ENCODE results near the gene GLP1R. TPM values are rescaled to one million over a fixed set of nuclear protein-coding genes. Genes with fewer than 3 reads are reported as not detected.

The GLP1R gene
- total and polyA plus RNA-seq, 2 donors from 2014 or later = 0.13 to 0.22 TPM

DNA sequence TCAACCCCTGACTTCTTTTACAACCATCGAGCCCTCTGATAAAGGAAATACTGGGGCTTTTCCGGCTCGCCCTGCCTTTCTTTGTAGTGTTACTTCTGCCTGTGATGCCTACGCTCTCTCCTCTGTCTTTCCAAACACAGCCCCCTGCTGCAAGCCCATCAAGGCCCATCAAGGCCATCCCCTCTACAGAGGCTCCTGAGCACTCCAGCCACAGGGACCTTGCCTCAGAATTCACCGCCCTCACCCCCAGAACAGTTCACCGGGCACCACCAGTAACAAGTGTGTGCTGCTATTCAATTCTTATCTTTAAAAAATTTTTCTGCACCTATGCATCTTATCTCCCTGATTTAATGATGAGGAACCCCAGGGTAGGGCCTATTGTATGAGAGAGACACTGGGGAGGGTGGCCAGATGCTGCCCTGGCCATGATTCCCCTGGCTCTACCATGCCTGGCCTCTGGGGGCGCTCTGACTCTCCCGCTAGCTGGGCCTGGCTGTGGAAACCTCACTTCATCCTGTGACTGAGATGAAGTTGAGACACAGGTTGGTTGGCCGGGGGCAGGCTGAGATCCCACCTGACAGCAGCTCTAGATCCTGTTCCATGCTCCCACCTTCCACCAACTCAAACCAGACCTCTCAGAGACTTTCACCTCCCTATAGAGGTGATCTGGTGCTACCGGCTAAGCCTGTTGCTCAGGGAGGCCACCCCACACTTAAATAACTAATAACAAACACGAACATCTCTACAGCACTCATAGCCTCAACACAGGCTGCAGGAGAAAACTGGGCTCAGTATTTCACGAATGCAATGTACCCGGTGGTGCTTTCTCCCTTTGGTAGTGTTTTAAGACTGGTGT is 19.2 kb upstream of the GLP1R start:
- FAIRE-seq = no peak
- intact Hi-C loops (cut with DNase I) = no loop called here

DNA sequence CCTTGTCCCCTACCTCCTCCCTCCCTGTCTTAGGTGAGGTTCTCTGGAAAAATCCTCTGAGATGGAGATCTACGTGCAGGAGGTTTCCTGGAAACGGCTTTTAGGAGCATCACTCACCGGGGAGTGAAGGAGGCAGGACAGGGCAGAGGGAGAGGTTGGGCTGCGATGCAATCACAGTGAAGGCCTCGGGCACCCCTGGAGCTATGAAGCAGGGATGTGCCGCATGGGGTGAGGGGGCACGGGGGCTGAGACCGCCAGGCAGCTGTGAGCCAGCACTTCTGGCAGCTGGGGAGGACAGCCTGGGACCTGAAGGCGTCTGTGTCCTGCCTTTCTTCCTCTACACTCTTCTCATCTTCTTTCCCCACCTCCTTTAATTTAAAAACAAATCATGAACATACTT is 12.9 kb upstream of the GLP1R start:
- intact Hi-C loops (cut with DNase I) = no loop called here
- Histone ChIP-seq H3K9me3 (ENCODE audit: control insufficient read depth in 2 of 3, insufficient read depth in 1 of 3, low read length in 3 of 3) (no peaks in the 10 kb centered on the region), H3K9ac (ENCODE audit: low read length in 3 of 3) (no peak overlapping the region), H3K4me3 (ENCODE audit: low read length in 3 of 3) (no peak overlapping the region), H3K4me1 (ENCODE audit: control insufficient read depth in 2 of 3, insufficient read depth in 2 of 3, low read depth in 1 of 3, low read length in 3 of 3) (no peaks in the 10 kb centered on the region), H3K36me3 (ENCODE audit: control insufficient read depth in 2 of 3, insufficient read depth in 3 of 3, low read length in 3 of 3) (no peaks in the 10 kb centered on the region), H3K27ac (ENCODE audit: low read depth in 2 of 2, low read length in 2 of 2) (no peak overlapping the region), H3K27me3 (ENCODE audit: control insufficient read depth, insufficient read depth, low read length) (no peaks in the 10 kb centered on the region)
- TF ChIP-seq, protein P1, sequence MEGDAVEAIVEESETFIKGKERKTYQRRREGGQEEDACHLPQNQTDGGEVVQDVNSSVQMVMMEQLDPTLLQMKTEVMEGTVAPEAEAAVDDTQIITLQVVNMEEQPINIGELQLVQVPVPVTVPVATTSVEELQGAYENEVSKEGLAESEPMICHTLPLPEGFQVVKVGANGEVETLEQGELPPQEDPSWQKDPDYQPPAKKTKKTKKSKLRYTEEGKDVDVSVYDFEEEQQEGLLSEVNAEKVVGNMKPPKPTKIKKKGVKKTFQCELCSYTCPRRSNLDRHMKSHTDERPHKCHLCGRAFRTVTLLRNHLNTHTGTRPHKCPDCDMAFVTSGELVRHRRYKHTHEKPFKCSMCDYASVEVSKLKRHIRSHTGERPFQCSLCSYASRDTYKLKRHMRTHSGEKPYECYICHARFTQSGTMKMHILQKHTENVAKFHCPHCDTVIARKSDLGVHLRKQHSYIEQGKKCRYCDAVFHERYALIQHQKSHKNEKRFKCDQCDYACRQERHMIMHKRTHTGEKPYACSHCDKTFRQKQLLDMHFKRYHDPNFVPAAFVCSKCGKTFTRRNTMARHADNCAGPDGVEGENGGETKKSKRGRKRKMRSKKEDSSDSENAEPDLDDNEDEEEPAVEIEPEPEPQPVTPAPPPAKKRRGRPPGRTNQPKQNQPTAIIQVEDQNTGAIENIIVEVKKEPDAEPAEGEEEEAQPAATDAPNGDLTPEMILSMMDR (IDR thresholded peaks at IDR 0.05; ENCODE audit: borderline replicate concordance, extremely low read depth, insufficient read depth) = no peak
- DNase-seq (no peak), FAIRE-seq (no peak)

More for the DNA sequence above, 19.2 kb upstream of the GLP1R start:
- Histone ChIP-seq H3K27ac (ENCODE audit: low read depth in 2 of 2, low read length in 2 of 2) (no peak overlapping the region), H3K36me3 (ENCODE audit: control insufficient read depth in 2 of 3, insufficient read depth in 3 of 3, low read length in 3 of 3) (no peaks in the 10 kb centered on the region), H3K4me1 (ENCODE audit: control insufficient read depth in 2 of 3, insufficient read depth in 2 of 3, low read depth in 1 of 3, low read length in 3 of 3) (no peaks in the 10 kb centered on the region), H3K9me3 (ENCODE audit: control insufficient read depth in 2 of 3, insufficient read depth in 1 of 3, low read length in 3 of 3) (no peaks in the 10 kb centered on the region), H3K4me3 (ENCODE audit: low read length in 3 of 3) (no peak overlapping the region), H3K9ac (ENCODE audit: low read length in 3 of 3) (no peak overlapping the region), H3K27me3 (ENCODE audit: control insufficient read depth, insufficient read depth, low read length) (no peaks in the 10 kb centered on the region)
- DNase-seq = no peak
- TF ChIP-seq, protein P1 (IDR thresholded peaks at IDR 0.05; ENCODE audit: borderline replicate concordance, extremely low read depth, insufficient read depth) = peak; percentile 36

DNA sequence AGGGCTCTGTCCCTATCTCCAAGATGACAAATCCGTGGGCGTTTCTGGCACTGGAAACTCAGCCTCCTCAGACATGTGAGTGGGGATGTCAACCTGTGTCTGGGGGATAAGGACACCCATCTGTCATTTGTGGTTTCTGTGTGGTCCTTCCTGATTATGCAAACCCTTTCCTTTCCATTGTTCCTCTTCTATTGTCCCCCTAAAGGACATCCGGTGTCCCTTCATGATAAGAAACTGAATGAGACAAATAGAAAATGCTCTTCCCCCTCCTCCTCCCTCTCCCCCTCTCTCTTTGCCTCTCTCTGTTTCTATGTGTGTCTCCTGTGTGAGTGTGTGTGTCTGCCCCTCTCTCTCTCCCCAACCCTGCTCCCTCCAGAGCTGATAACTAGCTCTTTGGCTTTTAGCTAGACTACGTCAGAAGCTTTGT is 11.5 kb upstream of the GLP1R start:
- Histone ChIP-seq H3K9me3 (ENCODE audit: control insufficient read depth in 2 of 3, insufficient read depth in 1 of 3, low read length in 3 of 3) (no peaks in the 10 kb centered on the region), H3K27me3 (ENCODE audit: control insufficient read depth, insufficient read depth, low read length) (no peaks in the 10 kb centered on the region), H3K27ac (ENCODE audit: low read depth in 2 of 2, low read length in 2 of 2) (no peak overlapping the region), H3K36me3 (ENCODE audit: control insufficient read depth in 2 of 3, insufficient read depth in 3 of 3, low read length in 3 of 3) (no peaks in the 10 kb centered on the region), H3K4me1 (ENCODE audit: control insufficient read depth in 2 of 3, insufficient read depth in 2 of 3, low read depth in 1 of 3, low read length in 3 of 3) (no peaks in the 10 kb centered on the region), H3K4me3 (ENCODE audit: low read length in 3 of 3) (no peak overlapping the region), H3K9ac (ENCODE audit: low read length in 3 of 3) (no peak overlapping the region)
- TF ChIP-seq, protein P1 (IDR thresholded peaks at IDR 0.05; ENCODE audit: borderline replicate concordance, extremely low read depth, insufficient read depth) = no peak
- DNase-seq = no peak
- intact Hi-C loops (cut with DNase I) = no loop called here
- FAIRE-seq = no peak
